Liver (tissue), 9 donors: ENCODE data around the gene UNC13D. TPM values are rescaled to one million over a fixed set of nuclear protein-coding genes. Genes with fewer than 3 reads are reported as not detected.

Experiments
- DNase-seq: peaks from one replicate; pipeline ENCODE4 v3.0.0-alpha.2; 2017; ENCODE audit warnings: low spot score
- H3K27ac ChIP-seq, 2 donors: one replicate each; pipeline ENCODE4 v1.7.0; 2013; ENCODE audit warnings: inconsistent platforms in 2 of 2, low read length in 2 of 2, control low read depth in 1 of 2, low read depth in 1 of 2, mild to moderate bottlenecking in 1 of 2
- H3K27me3 ChIP-seq, 4 donors: one replicate each; pipeline versions ENCODE4 v1.6.1 to v1.7.0; 2013; ENCODE audit warnings: low read length in 3 of 4, inconsistent platforms in 1 of 4, mild to moderate bottlenecking in 1 of 4, moderate library complexity in 1 of 4; ENCODE audit not compliant: control insufficient read depth in 4 of 4, insufficient read depth in 4 of 4
- H3K36me3 ChIP-seq, 4 donors: one replicate each; pipeline versions ENCODE4 v1.6.1 to v1.7.0; 2013; ENCODE audit warnings: low read length in 3 of 4, mild to moderate bottlenecking in 3 of 4, low read depth in 1 of 4, moderate library complexity in 1 of 4; ENCODE audit not compliant: control insufficient read depth in 4 of 4, insufficient read depth in 3 of 4
- H3K4me1 ChIP-seq, 4 donors: one replicate each; pipeline versions ENCODE4 v1.6.1 to v1.7.0; 2013; ENCODE audit warnings: low read length in 3 of 4, mild to moderate bottlenecking in 3 of 4, moderate library complexity in 1 of 4; ENCODE audit not compliant: control insufficient read depth in 4 of 4, insufficient read depth in 4 of 4
- H3K4me3 ChIP-seq, 3 donors: one replicate each; pipeline versions ENCODE4 v1.6.1 to v1.7.0; 2013; ENCODE audit warnings: low read length in 3 of 3, control low read depth in 1 of 3, low read depth in 1 of 3, mild to moderate bottlenecking in 1 of 3
- H3K9ac ChIP-seq, 2 donors: one replicate each; pipeline ENCODE4 v1.7.0; 2013; ENCODE audit warnings: low read length in 2 of 2, mild to moderate bottlenecking in 2 of 2, moderate library complexity in 2 of 2, control low read depth in 1 of 2, low read depth in 1 of 2
- H3K9me3 ChIP-seq, 4 donors: one replicate each; pipeline versions ENCODE4 v1.6.1 to v1.7.0; 2013; ENCODE audit warnings: low read length in 3 of 4; ENCODE audit not compliant: control insufficient read depth in 4 of 4
- ATF3 ChIP-seq: IDR thresholded peaks from 2 replicates; pipeline ENCODE4 v1.6.1; 2016; ENCODE audit warnings: antibody characterized with exemption
- CTCF ChIP-seq: fragments of 150-350 bp; IDR thresholded peaks from 2 replicates; pipeline ENCODE4 v1.5.1; 2017; ENCODE audit warnings: improper control_type of control experiment, low read depth, low read length; ENCODE audit not compliant: missing input control
- EGR1 ChIP-seq, 2 donors: IDR thresholded peaks; 2 replicates each; pipeline ENCODE4 v1.6.1; 2016 to 2018; ENCODE audit warnings: antibody characterized with exemption in 2 of 2, low read depth in 2 of 2
- FOXA1 ChIP-seq: IDR thresholded peaks from 2 replicates; pipeline ENCODE4 v1.6.1; 2016; ENCODE audit warnings: antibody characterized with exemption
- FOXA2 ChIP-seq: IDR thresholded peaks from 2 replicates; pipeline ENCODE4 v1.6.1; 2016; ENCODE audit warnings: antibody characterized with exemption
- HNF4A ChIP-seq, 2 donors: conservative IDR thresholded peaks; 2 replicates each; pipeline ENCODE4 v1.6.1; 2016; ENCODE audit warnings: antibody characterized with exemption in 2 of 2, mild to moderate bottlenecking in 2 of 2
- HNF4G ChIP-seq: IDR thresholded peaks from 2 replicates; pipeline ENCODE4 v1.6.1; 2016; ENCODE audit warnings: antibody characterized with exemption
- JUND ChIP-seq, 2 donors: IDR thresholded peaks; 2 replicates each; pipeline ENCODE4 v1.6.1; 2016; ENCODE audit warnings: antibody characterized with exemption in 2 of 2
- MAX ChIP-seq: IDR thresholded peaks from 2 replicates; pipeline ENCODE4 v1.6.1; 2016; ENCODE audit warnings: antibody characterized with exemption
- NR2F2 ChIP-seq: IDR thresholded peaks from 2 replicates; pipeline ENCODE4 v1.6.1; 2016; ENCODE audit warnings: antibody characterized with exemption
- RAD21 ChIP-seq, 2 donors: IDR thresholded peaks; 2 replicates each; pipeline ENCODE4 v1.6.1; 2016; ENCODE audit warnings: antibody characterized with exemption in 2 of 2, mild to moderate bottlenecking in 2 of 2
- REST ChIP-seq: IDR thresholded peaks from 2 replicates; pipeline ENCODE4 v1.6.1; 2016; ENCODE audit warnings: antibody characterized with exemption, mild to moderate bottlenecking
- RXRA ChIP-seq, 2 donors: IDR thresholded peaks; 2 replicates each; pipeline ENCODE4 v1.6.1; 2017 to 2018; ENCODE audit warnings: antibody characterized with exemption in 2 of 2, mild to moderate bottlenecking in 1 of 2
- SP1 ChIP-seq: IDR thresholded peaks from 2 replicates; pipeline ENCODE4 v1.6.1; 2018; ENCODE audit warnings: antibody characterized with exemption, mild to moderate bottlenecking
- TAF1 ChIP-seq: conservative IDR thresholded peaks from 2 replicates; pipeline ENCODE4 v1.6.1; 2016; ENCODE audit warnings: antibody characterized with exemption, mild to moderate bottlenecking
- YY1 ChIP-seq: IDR thresholded peaks from 2 replicates; pipeline ENCODE4 v1.6.1; 2016; ENCODE audit warnings: antibody characterized with exemption, mild to moderate bottlenecking
- WGBS: extraction: QIAGEN DNeasy Blood & Tissue Kit; methylation state at CpG from one replicate; pipeline ENCODE4 v1.1.7; 2013; 5-methylcytosine and 5-hydroxymethylcytosine counted together
- polyA plus RNA-seq, 2 donors: library from polyadenylated mRNA; stranded (reverse) in 1 of 2; unstranded in 1 of 2; fragments of 200-250 nt in 1 of 2; fragments of >200 nt in 1 of 2; fragmentation: Nextera tagmentation in 1 of 2; extraction: Ambion mirVana in 1 of 2; gene quantifications; one replicate each; pipeline versions ENCODE4 v1.2.1 to v1.2.3, GENCODE V29; 2013 to 2015
- total RNA-seq, 2 donors: library from RNA; depleted of rRNA; stranded (reverse); fragments of >200 nt; gene quantifications; one replicate each; pipeline ENCODE4 v1.2.3, GENCODE V29; 2014
- donor health status: healthy.
- donor health status: healthy.
- donor health status: healthy.
- donor health status: healthy.
- donor health status: healthy.

Gene UNC13D
- total and polyA plus RNA-seq, 4 donors, result 2.1 to 22.9 (median 7.6) TPM

- Histone ChIP-seq H3K27ac (no peak overlapping the region), H3K9ac (no peak overlapping the region), H3K27me3 (no peaks in the 10 kb centered on the region), H3K4me3 (no peak overlapping the region), H3K9me3 (no peaks in the 10 kb centered on the region), H3K4me1 (peaks cover 0 to 2% (median 0%) of the 10 kb centered on the region in 4 donors), H3K36me3 (peaks cover 9 to 39% (median 12%) of the 10 kb centered on the region in 4 donors)
- TF ChIP-seq HNF4A (conservative IDR thresholded peaks at IDR 0.05), result no peak
- TF ChIP-seq MAX, result no peak
- TF ChIP-seq HNF4G, result no peak
- no peak for TF ChIP-seq RAD21 (IDR thresholded peaks at IDR 0.05)
- no peak for TF ChIP-seq CTCF
- no peak for TF ChIP-seq RXRA (IDR thresholded peaks at IDR 0.05)
- TF ChIP-seq NR2F2, result no peak
- TF ChIP-seq FOXA2, result no peak
- TF ChIP-seq TAF1, result no peak
- TF ChIP-seq REST, result no peak
- no peak for TF ChIP-seq SP1
- TF ChIP-seq ATF3, result no peak
- WGBS, result 94% methylated on average over 25 of the region's 25 CpGs
- no peak for DNase-seq
These were observed 9.8 kb downstream of the UNC13D start for GRCh38 chr17:75834279-75834920.

GRCh38 chr17:75832652-75833400 is 11.4 kb downstream of the UNC13D start:
- Histone ChIP-seq H3K27me3 (no peaks in the 10 kb centered on the region), H3K36me3 (peaks cover 8 to 37% (median 11%) of the 10 kb centered on the region in 4 donors), H3K4me1 (peaks cover 0 to 6% (median 1%) of the 10 kb centered on the region in 4 donors), H3K9me3 (no peaks in the 10 kb centered on the region), H3K27ac (peak overlapping the region; percentile 19 to 44), H3K9ac (no peak overlapping the region), H3K4me3 (no peak overlapping the region)
- WGBS, result 74% methylated on average over 20 of the region's 20 CpGs
- no peak for DNase-seq
- TF ChIP-seq FOXA2 (no peak), REST (no peak), RAD21 (IDR thresholded peaks at IDR 0.05) (no peak), FOXA1 (no peak), JUND (IDR thresholded peaks at IDR 0.05) (no peak), YY1 (no peak), TAF1 (no peak), EGR1 (IDR thresholded peaks at IDR 0.05; ENCODE audit: low read depth in 2 of 2) (no peak), HNF4G (no peak), CTCF (no peak), MAX (no peak)
